HG02798 (cell line): ENCODE results near the gene HPS5.

Experiments used
- ATAC-seq: cut with Tn5 transposase; IDR thresholded peaks from one replicate; pipeline ENCODE4 v1.9.1; 2021; ENCODE audit warnings: mild to moderate bottlenecking; ENCODE audit not compliant: unreplicated experiment, poor library complexity

Gene HPS5

GRCh38 chr11:18320617-18321016 lies 1.3 kb downstream of the HPS5 start:
- ATAC-seq, result no peak

DNA sequence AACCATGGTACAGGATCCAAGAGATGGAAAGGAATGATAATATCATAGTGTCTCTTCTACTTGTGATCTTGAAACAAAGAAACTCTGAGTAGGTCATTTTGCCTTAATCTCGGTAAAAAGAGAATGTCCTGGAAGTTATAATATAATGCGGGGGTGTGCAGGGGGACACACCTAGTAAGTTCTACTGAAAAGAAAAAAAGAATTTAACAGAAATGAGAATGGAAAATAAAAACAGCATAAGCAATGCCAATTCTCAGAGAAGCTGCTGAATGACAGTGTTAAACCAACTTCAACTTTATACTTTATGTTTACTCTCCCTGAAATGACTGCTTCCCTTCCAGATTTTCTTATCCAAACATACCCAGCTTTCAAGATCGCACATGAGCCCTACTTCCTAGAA lies 2.0 kb downstream of the HPS5 start:
- ATAC-seq, result no peak

DNA sequence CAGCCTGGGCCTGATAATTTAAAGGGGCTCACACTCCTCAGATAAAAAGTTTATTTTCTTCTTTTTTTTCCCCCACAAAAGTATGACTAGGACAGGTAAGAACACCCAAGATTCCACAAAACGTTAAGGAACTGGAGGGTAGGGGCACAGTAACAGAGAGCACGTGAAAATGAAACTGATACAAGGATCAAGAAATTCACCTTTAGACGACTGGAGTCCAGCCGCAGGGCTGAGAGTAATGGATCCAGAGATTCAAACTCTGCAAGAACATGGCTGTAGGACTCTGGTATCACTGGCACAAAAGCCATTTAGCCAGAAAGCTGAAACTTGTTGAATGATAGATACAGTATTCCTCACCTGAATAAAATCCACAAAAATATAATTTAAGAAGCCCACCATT lies 4.4 kb downstream of the HPS5 start:
- no peak for ATAC-seq

DNA sequence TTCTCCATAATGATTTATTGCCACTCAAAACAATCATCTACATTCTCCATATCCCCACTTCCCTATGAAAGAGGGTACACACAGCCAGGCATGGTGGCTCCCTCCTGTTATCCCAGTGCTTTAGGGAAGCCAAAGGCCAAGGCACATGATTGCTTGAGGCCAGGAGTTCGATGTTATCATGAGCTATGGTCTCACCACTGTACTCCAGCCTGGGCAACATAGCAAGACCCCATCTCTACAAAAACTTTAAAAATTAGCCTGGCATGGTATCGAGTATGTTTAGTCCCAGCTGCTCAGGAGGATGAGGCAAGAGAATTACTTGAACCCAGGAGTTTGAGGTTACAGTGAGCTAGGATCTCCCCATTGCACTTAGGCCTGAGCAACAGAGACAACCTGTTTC lies 6.0 kb downstream of the HPS5 start:
- no peak for ATAC-seq

GRCh38 chr11:18314784-18315523 lies 7.0 kb downstream of the HPS5 start:
- no peak for ATAC-seq

DNA sequence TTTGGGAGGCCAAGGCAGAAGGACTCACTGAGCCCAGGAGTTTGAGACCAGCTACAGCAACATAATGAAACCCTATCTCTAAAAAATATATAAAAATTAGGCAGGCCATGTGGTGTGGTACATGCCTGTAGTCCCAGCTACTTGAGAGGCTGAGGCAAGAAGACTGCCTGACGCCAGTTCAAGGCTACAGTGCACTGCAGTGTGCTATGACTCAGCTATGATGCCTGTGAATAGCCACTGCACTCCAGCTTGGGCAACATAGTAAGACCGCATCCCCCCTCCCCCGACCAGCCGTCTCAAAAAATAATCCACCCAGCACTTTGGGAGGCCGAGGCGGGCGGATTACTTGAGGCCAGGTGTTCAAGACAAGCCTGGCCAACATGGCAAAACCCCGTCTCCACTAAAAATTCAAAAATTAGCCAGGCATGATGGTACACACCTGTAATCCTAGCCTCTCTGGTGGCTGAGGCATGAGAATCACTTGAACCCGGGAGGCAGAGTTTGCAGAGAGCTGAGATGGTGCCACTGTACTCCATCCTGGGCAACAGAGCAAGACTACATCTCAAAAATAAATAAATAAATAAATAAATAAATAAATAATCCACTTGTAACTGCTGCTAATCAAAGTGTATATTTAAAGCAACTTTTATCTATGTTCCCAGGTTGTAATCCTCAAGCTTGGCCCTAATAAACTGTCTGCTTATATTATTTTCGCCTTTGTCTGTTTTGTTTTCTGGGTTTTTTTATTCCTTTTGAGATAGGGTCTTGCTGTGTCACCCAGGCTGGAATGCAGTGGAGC lies 7.8 kb downstream of the HPS5 start:
- ATAC-seq, result no peak

- ATAC-seq, result no peak
Observed at GRCh38 chr11:18312663-18313420, 9.1 kb downstream of the HPS5 start.

DNA sequence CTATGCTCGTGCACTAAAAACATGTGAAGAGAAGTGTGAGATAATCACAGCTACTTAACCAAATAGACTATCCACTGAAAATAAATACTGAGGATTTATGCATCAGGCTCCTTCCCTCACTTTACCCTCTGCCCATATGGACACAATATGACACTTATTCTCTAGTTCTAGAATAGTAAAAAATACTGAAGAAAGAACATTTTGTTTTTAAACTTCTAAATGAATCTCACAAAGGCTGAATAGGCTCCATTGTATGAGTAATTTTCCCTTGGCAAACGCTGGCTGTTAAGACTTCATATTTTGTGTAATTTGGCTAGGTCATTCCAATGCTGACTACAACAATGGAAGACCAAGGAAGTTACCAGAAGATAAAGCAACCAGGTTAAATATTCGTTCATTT lies 9.9 kb downstream of the HPS5 start:
- ATAC-seq, result no peak

- ATAC-seq, result no peak
Observed at GRCh38 chr11:18310800-18311340, 11.1 kb downstream of the HPS5 start.

- no peak for ATAC-seq
Observed at GRCh38 chr11:18309691-18310090, 12.2 kb downstream of the HPS5 start.

GRCh38 chr11:18308242-18308641 lies 13.7 kb downstream of the HPS5 start:
- no peak for ATAC-seq

DNA sequence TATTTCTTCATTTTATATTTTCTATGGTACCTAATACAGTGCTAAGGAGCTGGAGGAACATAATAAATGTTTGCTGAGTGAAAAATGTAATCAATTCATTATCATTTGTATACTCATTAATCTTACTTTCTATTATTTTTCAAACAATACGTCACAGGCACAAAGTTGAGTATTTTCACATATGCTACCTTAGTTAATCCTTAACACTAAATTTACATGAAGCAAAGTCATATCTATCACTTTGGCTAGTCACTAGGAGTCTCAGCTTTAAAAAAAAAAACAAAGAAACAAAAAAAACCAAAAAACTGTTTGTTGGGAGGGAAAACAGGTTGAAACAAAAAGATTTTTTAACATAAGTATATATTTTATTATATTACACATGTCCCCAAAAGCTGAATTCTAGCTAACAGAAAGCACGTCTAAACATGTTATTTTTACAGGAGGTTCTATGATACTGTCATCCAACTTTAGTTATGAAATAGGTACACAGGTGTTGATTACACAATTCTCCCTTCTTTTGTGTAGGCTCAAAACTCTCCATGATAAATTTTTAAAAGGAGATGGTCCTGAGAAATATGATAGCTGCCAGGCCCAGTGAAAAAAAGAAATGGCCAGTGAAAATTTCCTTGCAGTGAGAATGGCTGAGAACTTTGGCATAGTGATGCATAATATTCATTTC lies 14.3 kb downstream of the HPS5 start:
- no peak for ATAC-seq

GRCh38 chr11:18304745-18305144 lies 17.2 kb downstream of the HPS5 start:
- ATAC-seq, result no peak

- ATAC-seq, result no peak
Observed at GRCh38 chr11:18299721-18300120, 22.2 kb downstream of the HPS5 start.

DNA sequence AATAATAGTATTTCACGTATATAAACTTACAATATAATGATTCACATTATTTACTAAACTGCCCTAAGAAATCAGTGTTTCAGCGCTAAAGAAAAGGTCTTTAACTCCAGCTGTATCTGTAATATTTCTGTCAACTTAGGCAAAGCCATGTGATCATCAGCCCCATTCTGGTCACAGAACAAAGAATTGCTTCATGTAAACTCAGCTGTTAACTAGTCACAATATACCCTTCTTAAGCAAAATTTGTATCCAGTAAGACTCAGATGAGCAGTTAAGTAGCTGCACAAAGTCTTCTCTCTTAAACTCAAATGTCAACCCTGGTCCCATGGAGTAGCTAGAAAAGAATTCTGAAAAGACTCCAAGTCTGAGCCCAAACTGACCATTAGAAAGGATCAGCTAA lies 26.6 kb downstream of the HPS5 start:
- no peak for ATAC-seq

DNA sequence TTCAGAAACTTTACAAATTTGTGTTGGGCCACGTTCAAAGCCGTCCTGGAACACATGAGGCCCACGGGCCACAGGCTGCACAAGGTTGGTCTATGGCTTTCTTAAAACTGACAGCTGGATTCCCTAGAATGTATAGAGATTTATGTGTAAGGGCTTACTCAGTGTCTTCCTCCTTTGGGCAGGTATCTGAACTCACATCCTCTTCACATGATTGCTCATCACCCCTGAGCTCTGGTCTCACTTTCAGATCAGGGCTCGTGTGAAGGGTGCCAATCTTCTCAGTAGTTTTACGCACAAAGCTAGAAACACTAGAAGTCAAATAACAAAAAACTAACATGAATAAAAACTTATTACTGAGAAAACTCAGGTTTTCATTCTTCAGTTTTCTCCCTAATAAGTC lies 27.1 kb downstream of the HPS5 start:
- no peak for ATAC-seq

- no peak for ATAC-seq
Observed at GRCh38 chr11:18288911-18289310, 33.0 kb downstream of the HPS5 start.

DNA sequence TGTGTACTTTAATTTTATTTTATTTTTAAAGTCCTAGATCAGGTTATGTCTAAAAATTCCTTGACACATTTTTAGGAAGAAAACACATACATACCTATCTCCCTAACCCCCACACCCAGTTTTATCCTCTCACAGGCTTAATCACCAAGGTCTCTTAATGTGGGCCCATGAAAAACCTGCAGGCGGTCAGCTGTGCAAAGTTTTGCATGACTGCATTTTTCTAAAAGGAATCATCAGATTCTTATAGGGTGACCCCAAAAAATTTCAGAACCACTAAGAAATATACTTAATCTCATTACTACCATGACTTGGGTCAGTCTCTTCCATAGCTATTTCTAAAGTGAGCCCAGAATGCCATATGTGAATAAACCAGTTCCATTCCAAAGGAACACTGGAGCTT lies 36.1 kb downstream of the HPS5 start:
- no peak for ATAC-seq

DNA sequence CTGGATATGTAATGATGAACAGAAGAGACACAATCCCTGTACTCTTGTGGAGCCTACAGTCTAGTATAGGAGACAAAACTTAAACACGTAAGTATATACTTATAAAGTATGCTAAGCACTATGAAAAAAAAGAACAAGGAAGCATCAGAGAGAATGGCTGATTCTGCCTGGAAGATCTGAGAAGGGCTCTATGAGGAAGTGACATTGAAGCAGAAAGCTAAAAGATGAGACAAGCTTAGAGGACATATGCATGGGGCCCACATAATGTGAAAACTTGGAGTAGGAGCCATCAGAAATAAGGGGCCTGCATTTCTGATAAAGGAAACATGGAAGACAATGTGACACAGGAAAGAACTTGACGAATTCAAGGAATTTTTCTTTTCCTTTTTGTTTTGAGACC lies 39.3 kb downstream of the HPS5 start:
- ATAC-seq, result no peak

- ATAC-seq, result peak; percentile 92
Observed at GRCh38 chr11:18280438-18281045, 41.4 kb downstream of the HPS5 start.
